ENCODE results near the gene DNAAF3. TPM values are rescaled to one million over a fixed set of nuclear protein-coding genes. Genes with fewer than 3 reads are reported as not detected.
A peak's percentile ranks its signal among the peaks of the same experiment; 100 is the strongest.
"Not testable (repeated sequence)": the region's sequence is repeated elsewhere in the genome, so short reads cannot be mapped to it uniquely, and the experiment has no call there.

Gene DNAAF3
- total RNA-seq, 1 donor: 1.3 TPM

GRCh38 chr19:55156202-55157063, 10.0 kb downstream of the DNAAF3 start:
- DNase-seq (ENCODE audit: low read depth in 2 of 3, low spot score in 2 of 3): no peak

GRCh38 chr19:55155784-55156183, 10.6 kb downstream of the DNAAF3 start:
- DNase-seq (ENCODE audit: low read depth in 2 of 3, low spot score in 2 of 3): not testable (repeated sequence)

GRCh38 chr19:55153652-55154264, 12.7 kb downstream of the DNAAF3 start:
- DNase-seq (ENCODE audit: low read depth in 2 of 3, low spot score in 2 of 3): no peak

- no peak for DNase-seq (ENCODE audit: low read depth in 2 of 3, low spot score in 2 of 3)
Observed at GRCh38 chr19:55152017-55152416, 14.4 kb downstream of the DNAAF3 start.

GRCh38 chr19:55149078-55150003, 17.1 kb downstream of the DNAAF3 start, which contains the start of gene TNNT1:
TNNT1 (minus strand) TSS chr19:55149206; CDS start chr19:55147157, 2,049 bp downstream.
- DNase-seq (ENCODE audit: low read depth in 2 of 3, low spot score in 2 of 3): no peak

GRCh38 chr19:55147545-55148251, 18.7 kb downstream of the DNAAF3 start:
- DNase-seq (ENCODE audit: low read depth in 2 of 3, low spot score in 2 of 3): no peak

- DNase-seq (ENCODE audit: low read depth in 2 of 3, low spot score in 2 of 3): no peak
Observed at GRCh38 chr19:55146705-55147273, 19.6 kb downstream of the DNAAF3 start.

GRCh38 chr19:55146078-55146704, 20.2 kb downstream of the DNAAF3 start:
- DNase-seq (ENCODE audit: low read depth in 2 of 3, low spot score in 2 of 3): peak in 2 of 3 donors; percentile 52 to 65

GRCh38 chr19:55145232-55145631, 21.2 kb downstream of the DNAAF3 start:
- DNase-seq (ENCODE audit: low read depth in 2 of 3, low spot score in 2 of 3): no peak

- DNase-seq (ENCODE audit: low read depth in 2 of 3, low spot score in 2 of 3): no peak
Observed at GRCh38 chr19:55141696-55142095, 24.7 kb downstream of the DNAAF3 start.

- DNase-seq (ENCODE audit: low read depth in 2 of 3, low spot score in 2 of 3): no peak
Observed at GRCh38 chr19:55137915-55138314, 28.5 kb downstream of the DNAAF3 start.

- no peak for DNase-seq (ENCODE audit: low read depth in 2 of 3, low spot score in 2 of 3)
Observed at GRCh38 chr19:55136399-55137102, 29.9 kb downstream of the DNAAF3 start.

GRCh38 chr19:55134736-55135135, 31.7 kb downstream of the DNAAF3 start:
- no peak for DNase-seq (ENCODE audit: low read depth in 2 of 3, low spot score in 2 of 3)

GRCh38 chr19:55133639-55134444, 32.6 kb downstream of the DNAAF3 start:
- no peak for DNase-seq (ENCODE audit: low read depth in 2 of 3, low spot score in 2 of 3)

GRCh38 chr19:55132453-55133129, 33.8 kb downstream of the DNAAF3 start:
- peak in 1 of 3 donors; percentile 44 for DNase-seq (ENCODE audit: low read depth in 2 of 3, low spot score in 2 of 3)

- no peak for DNase-seq (ENCODE audit: low read depth in 2 of 3, low spot score in 2 of 3)
Observed at GRCh38 chr19:55131421-55131820, 35.0 kb downstream of the DNAAF3 start.

GRCh38 chr19:55119053-55119452, 47.4 kb downstream of the DNAAF3 start:
- DNase-seq (ENCODE audit: low read depth in 2 of 3, low spot score in 2 of 3): no peak
